SK-N-MC (cell line): ENCODE measurements around the gene SLC35F1.

Experiments
- DNase-seq: peaks from one replicate; pipeline ENCODE4 v3.0.0-alpha.2; 2011; ENCODE audit warnings: low read depth, low spot score
- H3K27ac ChIP-seq: fragments of 200-600 bp; sonication (generic); 2 replicates; pipeline ENCODE4 v1.5.1; 2016; ENCODE audit warnings: mixed run types
- H3K36me3 ChIP-seq: fragments of 200-600 bp; sonication (generic); 2 replicates; pipeline ENCODE4 v1.6.1; 2017; ENCODE audit warnings: antibody characterized with exemption, low read length, mixed read lengths; ENCODE audit not compliant: insufficient read depth
- H3K4me3 ChIP-seq: fragments of 200-600 bp; sonication (generic); 2 replicates; pipeline ENCODE4 v1.5.1; 2016
- H3K9ac ChIP-seq: fragments of 200-600 bp; sonication (generic); 2 replicates; pipeline ENCODE4 v1.8.0; 2017; ENCODE audit warnings: mixed run types, mixed read lengths; ENCODE audit not compliant: insufficient read length
- H3K9me3 ChIP-seq: fragments of 200-600 bp; sonication (generic); 2 replicates; pipeline ENCODE4 v1.6.1; 2017; ENCODE audit warnings: low read depth, mild to moderate bottlenecking, antibody characterized with exemption, low read length, moderate library complexity, mixed read lengths
- EZH2 ChIP-seq: fragments of 200-600 bp; sonication (generic); IDR thresholded peaks from one replicate; pipeline ENCODE4 v1.6.1; 2017; ENCODE audit warnings: antibody characterized with exemption
- FOXP2 ChIP-seq: optimal IDR thresholded peaks from 2 replicates; pipeline ENCODE3; 2011; ENCODE audit warnings: mild to moderate bottlenecking, moderate library complexity; ENCODE audit not compliant: insufficient read depth; ENCODE audit errors: extremely low read length, control extremely low read depth
- POLR2AphosphoS5 ChIP-seq: IDR thresholded peaks from 2 replicates; pipeline ENCODE4 v1.6.1; 2012; ENCODE audit warnings: mild to moderate bottlenecking, low read depth, low read length, borderline replicate concordance

SLC35F1 gene

GRCh38 chr6:118295336-118295735, 388.3 kb downstream of the SLC35F1 start:
- no peak for DNase-seq
- Histone ChIP-seq H3K27ac (no peak overlapping the region), H3K4me3 (no peak overlapping the region), H3K9ac (no peak overlapping the region), H3K36me3 (no peaks in the 10 kb centered on the region), H3K9me3 (no peaks in the 10 kb centered on the region)
- TF ChIP-seq EZH2 (no peak), POLR2AphosphoS5 (no peak), FOXP2 (no peak)

- Histone ChIP-seq H3K9me3 (no peaks in the 10 kb centered on the region), H3K36me3 (no peaks in the 10 kb centered on the region), H3K27ac (no peak overlapping the region), H3K4me3 (no peak overlapping the region), H3K9ac (no peak overlapping the region)
- TF ChIP-seq POLR2AphosphoS5: no peak
- TF ChIP-seq EZH2: no peak
- TF ChIP-seq FOXP2: no peak
- DNase-seq: no peak
Measured at GRCh38 chr6:118296129-118296901, 389.3 kb downstream of the SLC35F1 start.

GRCh38 chr6:118297821-118298220, 390.8 kb downstream of the SLC35F1 start:
- Histone ChIP-seq H3K9me3 (no peaks in the 10 kb centered on the region), H3K4me3 (no peak overlapping the region), H3K9ac (no peak overlapping the region), H3K36me3 (no peaks in the 10 kb centered on the region), H3K27ac (no peak overlapping the region)
- DNase-seq: no peak
- TF ChIP-seq EZH2 (no peak), POLR2AphosphoS5 (no peak), FOXP2 (no peak)

- no peaks in the 10 kb centered on the region for H3K36me3 ChIP-seq
- no peak for DNase-seq
- TF ChIP-seq FOXP2: no peak
- no peak for TF ChIP-seq POLR2AphosphoS5
- TF ChIP-seq EZH2: no peak
Measured at GRCh38 chr6:118298476-118299427, 391.7 kb downstream of the SLC35F1 start.

GRCh38 chr6:118299457-118299856, 392.4 kb downstream of the SLC35F1 start:
- Histone ChIP-seq H3K9me3 (no peaks in the 10 kb centered on the region), H3K9ac (no peak overlapping the region), H3K4me3 (no peak overlapping the region), H3K36me3 (no peaks in the 10 kb centered on the region), H3K27ac (no peak overlapping the region)
- TF ChIP-seq EZH2: no peak
- no peak for TF ChIP-seq POLR2AphosphoS5
- no peak for TF ChIP-seq FOXP2
- no peak for DNase-seq

More at GRCh38 chr6:118298476-118299427, 391.7 kb downstream of the SLC35F1 start:
- Histone ChIP-seq H3K9me3 (no peaks in the 10 kb centered on the region), H3K4me3 (no peak overlapping the region), H3K27ac (no peak overlapping the region), H3K9ac (no peak overlapping the region)

- Histone ChIP-seq H3K9ac (no peak overlapping the region), H3K36me3 (no peaks in the 10 kb centered on the region), H3K4me3 (no peak overlapping the region), H3K9me3 (no peaks in the 10 kb centered on the region), H3K27ac (no peak overlapping the region)
- TF ChIP-seq POLR2AphosphoS5: no peak
- TF ChIP-seq EZH2: no peak
- no peak for TF ChIP-seq FOXP2
- no peak for DNase-seq
Measured at GRCh38 chr6:118304321-118304720, 397.3 kb downstream of the SLC35F1 start.

- no peak for DNase-seq
- H3K9ac ChIP-seq: no peak overlapping the region
- H3K27ac ChIP-seq: no peak overlapping the region
- no peak overlapping the region for H3K4me3 ChIP-seq
- no peaks in the 10 kb centered on the region for H3K36me3 ChIP-seq
- H3K9me3 ChIP-seq: no peaks in the 10 kb centered on the region
- TF ChIP-seq POLR2AphosphoS5 (no peak), EZH2 (no peak), FOXP2 (no peak)
Measured at GRCh38 chr6:118305081-118305480, 398.0 kb downstream of the SLC35F1 start.

- DNase-seq: no peak
- Histone ChIP-seq H3K9ac (no peak overlapping the region), H3K4me3 (no peak overlapping the region), H3K36me3 (no peaks in the 10 kb centered on the region), H3K9me3 (no peaks in the 10 kb centered on the region), H3K27ac (no peak overlapping the region)
- TF ChIP-seq POLR2AphosphoS5 (no peak), FOXP2 (no peak), EZH2 (no peak)
Measured at GRCh38 chr6:118306392-118307238, 399.6 kb downstream of the SLC35F1 start.

- no peaks in the 10 kb centered on the region for H3K9me3 ChIP-seq
Measured at GRCh38 chr6:118307581-118307980, 400.5 kb downstream of the SLC35F1 start.

More at GRCh38 chr6:118307581-118307980, 400.5 kb downstream of the SLC35F1 start:
- DNase-seq: no peak
- H3K36me3 ChIP-seq: no peaks in the 10 kb centered on the region
- TF ChIP-seq POLR2AphosphoS5 (no peak), FOXP2 (no peak), EZH2 (no peak)
- no peak overlapping the region for H3K4me3 ChIP-seq
- H3K9ac ChIP-seq: no peak overlapping the region
- H3K27ac ChIP-seq: no peak overlapping the region
